DMS 273 (cell line): Measurements from ENCODE around the gene AFG1L.
"Not testable (repeated sequence)": the region's sequence is repeated elsewhere in the genome, so short reads cannot be mapped to it uniquely, and the experiment has no call there.

Source experiments
- DNase-seq: peaks from one replicate; lab custom pipeline; 2025; ENCODE audit not compliant: unreplicated experiment; lab: John Stamatoyannopoulos, UW

AFG1L gene

DNA sequence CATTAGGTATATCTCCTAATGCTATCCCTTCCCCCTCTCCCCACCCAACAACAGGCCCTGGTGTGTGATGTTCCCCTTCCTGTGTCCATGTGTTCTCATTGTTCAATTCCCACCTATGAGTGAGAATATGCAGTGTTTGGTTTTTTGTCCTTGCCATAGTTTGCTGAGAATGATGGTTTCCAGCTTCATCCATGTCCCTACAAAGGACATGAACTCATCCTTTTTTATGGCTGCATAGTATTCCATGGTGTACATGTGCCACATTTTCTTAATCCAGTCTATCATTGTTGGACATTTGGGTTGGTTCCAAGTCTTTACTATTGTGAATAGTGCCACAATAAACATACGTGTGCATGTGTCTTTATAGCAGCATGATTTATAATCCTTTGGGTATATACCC, 154.9 kb downstream of the AFG1L start:
- not testable (repeated sequence) for DNase-seq

DNA sequence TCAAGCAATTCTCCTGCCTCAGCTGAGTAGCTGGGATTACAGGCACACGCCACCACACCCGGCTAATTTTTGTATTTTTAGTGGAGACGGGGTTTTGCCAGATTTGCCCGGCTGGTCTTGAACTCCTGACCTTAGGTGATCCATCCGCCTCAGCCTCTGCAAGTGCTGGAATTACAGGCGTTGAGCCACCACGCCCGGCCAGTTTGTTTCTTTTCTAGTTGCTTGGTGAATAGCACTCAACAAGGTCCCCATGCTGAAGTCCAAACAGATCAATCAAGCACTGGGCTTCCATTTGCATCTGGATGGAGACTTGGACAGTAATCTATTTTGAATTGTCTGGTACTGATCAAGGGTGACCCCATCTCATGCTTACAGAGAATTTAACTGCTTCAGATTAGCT, 157.0 kb downstream of the AFG1L start:
- no peak for DNase-seq

DNA sequence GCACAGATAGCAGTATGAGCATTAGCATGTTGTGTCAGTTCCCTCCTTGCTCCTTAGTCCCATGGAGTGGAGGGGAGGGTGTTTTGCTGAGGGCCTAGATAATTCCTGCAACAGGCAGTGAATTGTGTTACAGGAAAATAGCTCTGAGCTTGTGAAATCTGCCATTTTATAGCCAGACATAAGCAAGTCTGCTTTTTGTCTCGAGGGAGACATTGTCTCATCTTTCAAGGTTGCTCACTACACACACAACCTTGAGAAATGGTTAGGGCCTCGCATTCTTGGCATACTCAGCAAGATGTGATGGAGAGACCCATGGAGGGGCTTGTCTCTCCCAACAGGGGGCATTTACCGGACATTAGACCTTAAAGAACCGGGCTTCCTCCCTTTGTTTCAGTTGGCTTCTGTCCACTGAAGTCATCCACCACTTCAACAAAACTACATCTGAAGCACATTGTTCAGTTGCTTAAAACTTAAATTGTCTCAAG, 157.9 kb downstream of the AFG1L start:
- DNase-seq: no peak

DNA sequence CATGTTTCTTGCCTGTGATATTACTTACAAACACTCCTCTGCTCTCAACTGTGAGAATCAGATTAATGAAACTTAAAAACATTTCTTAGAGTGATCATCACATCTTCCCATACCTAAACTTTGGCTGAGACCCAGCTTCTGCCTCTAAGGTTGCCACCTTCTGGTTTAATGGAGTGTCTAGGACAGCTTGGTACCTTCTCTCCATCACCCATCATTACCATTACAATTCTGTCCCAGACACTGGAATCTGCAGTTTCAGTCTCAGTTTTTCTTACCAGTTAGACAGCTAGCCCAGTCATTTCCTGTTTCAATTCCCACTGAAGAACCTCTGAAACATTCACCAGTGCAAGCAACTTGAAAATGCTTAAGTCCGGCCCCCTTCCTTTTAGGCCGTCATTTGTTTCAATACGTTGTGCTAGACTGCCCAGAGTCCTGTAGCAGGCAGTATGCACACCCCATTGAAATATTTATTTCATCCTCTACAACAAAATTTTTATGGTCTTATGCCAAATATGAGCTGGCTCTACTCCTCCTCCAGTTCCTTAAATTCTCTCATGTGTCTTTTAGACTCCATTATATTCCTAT, 158.8 kb downstream of the AFG1L start:
- DNase-seq: no peak

DNA sequence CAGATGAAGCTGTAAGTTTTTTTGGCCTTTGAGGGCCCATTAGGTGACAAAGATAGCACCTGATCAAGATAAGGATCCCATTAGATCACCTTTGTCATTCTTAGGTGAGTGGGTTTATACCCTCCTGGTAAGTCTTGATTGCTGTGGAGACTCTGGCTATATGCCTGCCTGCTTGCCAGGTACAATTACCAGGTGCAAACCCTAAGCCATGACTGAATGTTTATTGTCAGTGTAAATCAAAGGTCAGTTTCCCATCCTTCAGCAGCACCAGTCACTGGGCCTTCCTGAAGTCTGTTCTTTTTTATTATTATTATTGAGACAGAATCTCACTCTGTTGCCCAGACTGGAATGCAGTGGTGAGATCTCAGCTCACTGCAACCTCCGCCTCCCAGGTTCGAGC, 159.5 kb downstream of the AFG1L start:
- DNase-seq: no peak

DNA sequence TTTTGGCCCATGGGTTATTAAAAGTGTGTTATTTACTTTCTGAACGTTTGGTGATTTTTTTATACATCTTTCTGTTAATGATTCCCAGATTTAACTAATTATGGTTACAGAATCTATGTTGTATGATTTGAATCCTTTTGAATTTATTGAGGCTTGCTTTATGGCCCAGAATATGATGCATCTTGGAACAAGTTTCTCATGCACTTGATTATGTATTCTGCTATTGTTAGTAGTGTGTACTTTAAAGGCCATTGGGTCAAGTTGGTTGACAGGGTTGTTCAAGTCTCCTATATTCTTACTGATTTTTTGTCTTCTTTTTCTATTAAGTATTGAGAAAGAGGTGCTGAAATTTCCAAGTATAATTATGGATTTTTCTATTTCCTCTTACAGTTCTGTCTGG, 160.8 kb downstream of the AFG1L start:
- DNase-seq: no peak

DNA sequence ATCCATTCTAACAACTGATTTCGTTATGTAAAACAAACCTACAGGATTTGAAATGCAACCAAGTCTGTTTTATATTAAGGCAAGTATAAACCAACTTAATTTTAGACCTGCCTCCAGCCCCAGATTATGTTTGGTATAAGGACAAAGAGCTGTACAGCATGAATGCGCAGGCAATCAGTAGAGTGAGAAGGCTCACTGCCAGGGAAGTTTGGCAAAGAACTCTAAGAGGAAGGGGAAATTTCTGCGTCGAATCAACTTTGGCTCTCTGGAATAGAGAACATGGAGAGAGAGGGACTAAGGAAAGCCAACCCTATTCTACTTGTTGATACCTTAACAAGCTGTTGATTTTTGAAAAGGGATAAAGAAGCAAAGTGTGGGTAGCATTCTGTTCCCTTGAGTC, 168.9 kb downstream of the AFG1L start:
- no peak for DNase-seq

DNA sequence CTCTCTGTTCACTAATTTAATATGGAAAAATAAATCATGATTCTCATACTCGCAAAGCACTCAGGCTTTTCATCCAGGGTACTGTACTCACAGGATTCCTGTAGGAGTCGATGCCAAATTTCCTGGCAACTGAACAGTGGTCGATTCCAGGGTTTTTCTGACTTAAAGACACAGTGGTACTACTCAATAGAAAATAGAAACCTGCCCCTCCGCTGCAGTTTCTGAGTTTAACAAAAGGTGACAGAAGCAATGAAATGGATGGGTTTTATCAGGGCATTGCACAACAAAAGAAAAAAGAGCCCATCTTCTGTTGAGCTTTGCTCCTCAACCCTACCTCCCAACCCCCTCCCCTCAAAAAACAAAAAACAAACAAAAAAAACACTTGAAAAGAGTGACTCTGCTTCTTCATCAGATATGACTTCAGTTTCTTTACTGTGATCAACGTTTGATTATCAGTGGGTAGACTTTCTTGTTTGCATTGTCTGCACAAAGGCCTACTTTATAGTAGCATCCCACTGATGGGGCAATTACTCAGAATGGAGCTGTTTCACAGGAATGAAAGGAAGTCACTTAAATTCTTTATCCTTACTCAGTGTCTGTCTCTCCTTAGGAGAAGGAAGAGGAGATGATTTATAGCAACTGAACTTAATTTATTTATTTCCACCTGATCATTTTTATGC, 169.7 kb downstream of the AFG1L start:
- DNase-seq: no peak

DNA sequence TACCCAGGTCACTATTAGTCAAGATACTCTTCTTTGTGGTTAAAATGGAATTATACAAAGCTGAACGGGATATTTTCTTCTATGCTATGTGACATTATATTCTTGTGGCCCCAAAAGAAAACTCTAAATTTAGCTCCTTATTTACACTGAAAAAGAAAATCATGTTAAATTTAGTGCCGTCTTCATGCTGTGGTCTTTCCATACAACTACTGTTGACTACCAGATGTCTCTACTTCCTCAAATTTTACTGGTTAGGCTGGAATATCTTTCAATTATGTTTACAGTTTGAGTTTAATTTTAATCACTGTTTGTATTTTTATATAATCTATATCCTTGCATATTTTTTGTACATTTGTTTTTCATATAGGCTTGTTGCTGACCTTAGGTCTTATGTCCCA, 170.2 kb downstream of the AFG1L start:
- no peak for DNase-seq

DNA sequence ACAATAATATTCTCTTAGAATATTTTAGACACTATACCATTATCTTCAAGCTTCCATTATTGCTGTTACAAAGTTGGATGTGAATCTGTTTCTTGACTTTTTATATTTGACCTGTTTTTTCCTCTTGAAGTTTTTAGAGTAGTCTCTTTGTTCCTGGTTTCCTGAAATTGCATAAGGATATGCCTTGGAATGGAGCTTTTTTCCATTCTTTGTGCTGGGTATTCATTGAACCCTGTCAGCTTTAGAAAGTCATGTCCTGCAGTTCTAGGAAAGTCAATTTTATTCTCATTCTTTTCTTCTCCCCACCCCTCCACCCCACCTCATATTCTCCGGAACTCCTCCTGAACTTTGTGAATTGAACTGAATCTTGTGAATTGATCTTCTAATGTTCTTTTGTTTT, 173.5 kb downstream of the AFG1L start:
- DNase-seq: no peak

DNA sequence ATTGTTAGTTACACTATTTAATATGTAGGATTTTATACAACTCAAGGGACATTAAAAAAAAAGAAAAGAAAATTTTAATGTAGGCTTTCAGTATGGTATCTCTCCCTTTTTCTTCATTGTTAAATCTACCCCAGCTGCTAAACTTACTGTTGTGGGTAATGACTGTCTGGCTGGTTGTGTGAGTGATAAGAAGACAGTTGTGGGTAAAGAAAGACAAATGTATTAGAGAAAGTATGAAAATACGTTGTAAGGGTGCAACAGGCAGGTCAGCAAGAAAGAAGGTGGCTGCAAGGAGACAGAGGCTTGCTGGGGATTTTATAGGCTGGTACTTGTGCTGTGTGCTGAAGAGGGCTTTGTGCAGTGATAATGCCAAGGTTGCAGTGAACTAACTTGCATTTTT, 174.5 kb downstream of the AFG1L start:
- DNase-seq: no peak

DNA sequence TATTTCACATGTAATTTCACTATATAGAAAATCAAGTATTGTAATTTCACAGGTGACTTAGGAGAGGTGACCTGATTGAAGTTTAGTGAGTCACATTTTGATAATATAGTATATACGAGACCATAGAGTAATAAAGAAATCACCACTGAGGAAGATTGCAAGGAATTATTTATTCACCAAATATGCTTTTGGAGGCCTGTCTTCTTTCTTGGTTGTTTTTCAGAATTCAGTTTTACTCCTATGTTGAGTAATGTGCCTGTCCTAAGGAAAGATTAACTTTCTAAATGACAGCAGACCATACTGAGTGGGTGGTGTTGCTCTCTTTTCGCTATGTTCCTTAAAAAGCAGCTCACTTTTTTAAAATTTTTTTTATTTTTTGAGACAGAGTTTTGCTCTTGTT, 178.3 kb downstream of the AFG1L start:
- DNase-seq: no peak

DNA sequence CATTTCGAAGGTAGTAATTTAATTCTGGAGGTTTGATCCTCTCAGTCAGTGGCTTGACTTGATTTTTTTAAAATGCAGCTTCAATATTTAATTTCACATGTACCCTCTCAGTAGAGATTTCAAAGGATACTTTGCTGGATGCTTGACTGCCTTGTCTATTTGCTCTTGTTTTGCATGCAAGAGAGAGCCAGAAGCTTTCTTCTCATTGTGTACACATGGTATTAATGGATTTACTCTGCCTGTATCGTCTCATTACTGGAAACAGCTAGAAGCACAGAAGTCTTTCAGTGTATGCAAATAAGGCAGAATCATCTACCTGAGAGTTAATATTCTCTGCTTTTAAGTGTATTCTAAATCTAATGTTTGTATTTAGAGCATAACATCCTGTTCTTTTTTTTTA, 181.5 kb downstream of the AFG1L start:
- DNase-seq: no peak

DNA sequence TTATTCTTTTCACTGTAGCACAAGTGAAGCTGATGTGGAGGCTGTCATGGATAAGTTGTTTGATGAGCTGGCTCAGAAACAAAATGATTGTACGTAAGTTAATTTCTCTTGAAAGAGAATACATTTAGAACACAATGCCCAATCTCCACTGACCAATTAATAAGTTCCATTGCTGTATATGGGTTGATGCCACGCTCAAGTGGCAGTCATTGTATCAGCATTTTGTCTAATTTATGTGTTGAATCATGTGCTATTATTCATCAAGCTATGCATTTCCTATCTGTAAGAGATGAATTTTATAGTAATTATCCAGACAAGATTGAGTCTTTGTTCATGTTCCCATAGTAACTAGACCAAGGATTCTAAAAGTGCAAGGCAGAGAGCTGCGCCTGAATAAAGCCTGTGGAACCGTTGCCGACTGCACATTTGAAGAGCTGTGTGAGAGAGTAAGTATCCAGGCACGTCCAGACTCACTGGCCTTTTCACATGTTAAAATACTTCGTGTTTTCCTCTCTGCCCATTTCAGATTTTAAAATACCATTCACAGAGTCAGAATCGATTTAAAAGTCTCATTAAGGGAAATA, 182.1 kb downstream of the AFG1L start:
- DNase-seq: no peak

DNA sequence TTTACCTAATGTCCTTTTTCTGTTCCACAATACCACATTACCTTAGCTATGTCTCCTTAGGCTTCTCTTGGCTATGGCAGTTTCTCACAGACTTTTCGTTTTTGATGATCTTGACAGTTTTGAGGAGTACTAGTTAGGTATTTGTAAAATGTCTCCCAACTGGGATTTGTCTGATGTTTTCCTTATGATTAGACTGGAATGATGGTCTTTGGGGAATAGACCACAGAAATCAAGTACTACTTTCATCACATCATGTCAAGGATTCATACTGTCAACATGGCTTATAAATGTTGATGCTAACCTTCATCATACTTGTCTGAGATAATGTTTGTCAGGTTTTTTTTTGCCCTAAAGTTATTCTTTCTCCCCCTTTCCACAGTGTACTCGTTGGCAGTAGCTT, 187.7 kb downstream of the AFG1L start:
- DNase-seq: no peak

DNA sequence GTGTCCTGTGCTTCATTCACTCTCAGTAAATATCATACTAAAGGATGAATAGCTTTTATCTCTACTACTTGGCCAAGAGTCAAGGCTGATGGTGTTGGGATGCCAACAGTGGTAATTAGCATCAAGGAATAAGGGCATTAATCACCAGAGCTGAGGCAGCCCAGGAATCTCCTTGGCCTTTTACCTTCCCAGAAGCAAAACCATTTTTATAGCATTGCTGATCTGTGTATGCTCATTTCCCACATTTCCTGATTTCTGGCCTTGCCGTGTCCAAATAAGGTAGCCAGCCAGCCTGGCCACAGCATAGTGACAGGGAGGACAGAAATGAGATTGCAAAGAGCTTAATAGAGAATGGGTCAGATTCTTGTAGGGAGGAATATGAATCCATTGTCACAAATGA, 189.2 kb downstream of the AFG1L start:
- DNase-seq: no peak

DNA sequence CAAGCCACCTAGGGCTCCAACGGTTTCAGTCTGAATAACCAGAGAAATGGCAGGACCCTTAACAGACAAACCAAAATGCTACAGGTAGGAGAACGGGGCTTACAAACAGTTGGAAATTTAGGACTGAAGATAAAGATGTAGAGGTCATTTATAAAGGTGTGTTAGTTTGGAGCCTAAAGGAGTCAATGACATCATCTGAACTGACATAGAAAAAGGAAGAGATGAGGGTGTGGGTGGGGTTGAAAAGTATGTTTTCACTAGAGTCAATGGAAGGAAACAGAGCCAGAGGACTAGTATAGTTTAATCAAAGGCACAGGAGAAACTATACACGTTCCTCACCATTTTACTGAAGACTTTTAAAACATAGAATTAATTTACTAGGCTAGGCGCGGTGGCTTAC, 194.8 kb downstream of the AFG1L start:
- no peak for DNase-seq

DNA sequence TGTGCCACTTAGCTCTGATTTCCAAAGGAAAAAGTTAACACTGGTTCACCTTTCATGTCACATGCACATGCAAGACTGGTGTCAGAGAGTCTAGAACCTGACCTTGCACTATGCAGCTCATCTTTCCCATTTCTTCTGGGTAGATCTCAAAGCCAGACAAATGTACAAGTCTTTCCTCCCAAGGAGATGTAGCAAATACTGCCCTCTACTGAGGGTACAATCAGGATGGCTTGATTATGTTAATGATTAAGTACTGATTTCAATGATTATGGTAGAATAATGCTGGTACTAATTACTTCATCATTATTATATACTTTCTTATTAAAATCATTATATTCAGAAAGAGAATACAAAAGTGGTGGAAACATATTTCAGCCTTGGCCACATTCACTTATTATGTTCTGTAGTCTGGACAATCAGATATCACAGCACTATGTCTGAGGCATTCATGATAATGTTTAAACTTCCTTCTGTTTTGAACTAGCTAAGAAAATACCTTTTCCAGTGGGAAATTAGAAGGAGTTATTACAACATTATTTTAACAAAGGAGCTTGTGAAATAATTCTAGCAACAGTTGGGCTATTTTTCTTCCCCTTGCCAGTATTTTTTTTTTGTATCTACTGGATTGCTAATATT, 197.4 kb downstream of the AFG1L start:
- peak; percentile 71 for DNase-seq

DNA sequence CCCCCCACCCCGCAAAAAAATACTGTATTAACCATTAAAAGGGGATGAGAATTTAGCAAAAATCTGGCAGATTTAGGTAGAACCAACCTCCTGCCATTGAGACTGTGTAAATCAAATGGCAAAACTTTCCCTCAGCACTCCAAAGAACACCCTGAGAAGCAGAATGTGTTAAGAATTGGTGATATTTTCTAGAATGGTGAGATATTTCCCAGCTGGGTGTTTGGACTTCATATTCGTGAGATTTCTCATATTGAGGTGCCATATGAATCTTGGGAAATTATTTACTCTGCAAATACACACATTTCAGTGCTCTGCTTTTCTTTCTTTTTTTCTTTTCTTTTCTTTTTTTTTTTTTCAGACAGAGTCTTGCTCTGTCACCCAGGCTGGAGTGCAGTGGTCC, 199.6 kb downstream of the AFG1L start:
- DNase-seq: no peak

DNA sequence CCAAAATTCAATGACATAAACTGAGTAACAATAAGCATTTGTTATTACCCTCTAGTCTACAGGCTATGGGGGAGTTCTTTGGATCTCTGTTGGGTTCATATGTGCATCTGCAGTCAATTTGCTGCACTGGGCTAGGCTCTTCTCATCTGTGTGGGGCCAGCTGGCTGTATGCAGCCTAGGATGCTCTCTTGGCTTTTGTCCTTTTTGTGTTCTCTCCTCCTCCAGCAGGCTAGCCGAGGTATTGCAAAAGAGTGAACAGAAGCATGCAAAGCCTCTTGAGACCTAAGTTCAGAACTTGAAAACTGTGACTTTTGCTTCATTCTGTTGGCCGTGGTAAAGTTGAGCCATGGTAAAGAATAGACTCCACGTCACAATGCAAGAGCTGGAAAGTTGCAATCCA, 203.0 kb downstream of the AFG1L start:
- peak; percentile 78 for DNase-seq

DNA sequence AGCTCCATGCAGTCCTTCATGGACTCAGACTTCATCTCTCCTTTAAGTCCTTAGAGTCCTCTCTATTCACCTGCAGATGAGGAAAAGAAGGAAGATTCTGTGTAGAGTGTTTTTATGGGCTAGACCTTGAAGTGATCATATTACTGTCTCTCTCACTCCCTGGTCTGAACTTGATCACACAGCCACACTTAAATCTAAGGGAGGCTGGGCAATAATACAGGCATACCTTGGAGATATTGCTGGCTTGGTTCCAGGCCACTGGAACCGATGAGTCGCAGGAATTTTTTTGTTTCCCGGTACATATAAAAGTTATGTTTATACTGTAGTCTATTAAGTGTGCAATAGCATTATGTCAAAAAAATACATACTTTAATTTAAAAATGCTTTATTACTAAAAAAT, 206.7 kb downstream of the AFG1L start:
- no peak for DNase-seq

DNA sequence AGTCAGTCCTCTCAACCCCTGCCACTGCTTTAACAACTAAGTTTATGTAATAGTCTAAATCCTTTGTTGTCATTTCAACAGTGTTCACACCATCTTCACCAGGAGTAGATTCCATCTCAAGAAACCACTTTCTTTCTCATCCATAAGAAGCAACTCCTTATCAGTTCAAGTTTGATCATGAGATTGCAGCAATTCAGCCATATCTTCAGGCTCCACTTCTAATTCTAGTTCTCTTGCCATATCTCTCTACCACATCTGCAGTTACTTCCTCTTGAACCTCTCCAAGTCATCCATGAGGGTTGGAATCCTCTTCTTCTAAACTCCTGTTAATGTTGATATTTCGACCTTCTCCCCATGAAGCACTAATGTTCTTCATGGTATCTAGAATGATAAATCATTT, 208.0 kb downstream of the AFG1L start:
- DNase-seq: no peak
